Measurements from ENCODE around the gene ERICH6.
"Not testable (repeated sequence)": the region's sequence is repeated elsewhere in the genome, so short reads cannot be mapped to it uniquely, and the experiment has no call there.

The ERICH6 gene

DNA sequence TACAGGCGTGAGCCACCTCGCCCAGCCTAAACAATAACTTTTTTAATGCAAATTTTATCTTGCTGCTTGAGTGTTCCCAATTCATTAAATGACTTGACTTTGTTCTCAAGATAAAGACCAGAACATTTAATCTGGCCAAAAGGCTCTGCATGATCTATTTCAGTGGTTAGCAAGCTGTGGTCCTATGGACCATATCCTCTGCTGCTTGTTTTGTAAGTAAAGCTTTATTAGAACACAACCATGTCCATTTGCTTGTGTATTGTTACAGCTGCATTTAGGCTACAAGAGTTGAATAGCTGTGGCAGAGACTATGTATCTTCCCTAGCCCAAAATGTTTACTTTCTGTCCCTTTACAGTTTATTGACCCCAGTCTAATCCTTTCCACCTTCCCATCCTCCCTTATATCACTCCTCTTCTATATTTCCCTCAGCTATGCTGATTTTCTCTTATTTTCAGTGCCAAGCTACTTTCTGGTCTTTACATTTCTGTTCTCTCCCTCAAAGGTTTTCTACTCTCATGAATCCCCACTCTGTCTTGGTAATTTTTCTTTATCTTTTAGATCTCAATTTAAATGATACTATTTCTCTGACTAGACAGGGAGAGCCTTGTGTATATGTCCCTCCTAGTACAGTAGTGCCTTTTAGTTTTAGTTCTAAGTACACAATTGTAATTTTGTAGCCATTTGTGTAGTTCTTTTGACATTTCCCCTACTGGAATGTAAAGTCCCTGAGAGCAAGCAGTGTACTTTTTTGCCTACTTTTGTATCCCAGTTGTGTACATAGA lies 77.4 kb downstream of the ERICH6 start:
- Histone ChIP-seq H3K9ac (ENCODE audit: low read depth, low read length) (no peak overlapping the region), H3K27me3 (ENCODE audit: control insufficient read depth, insufficient read depth, low read length) (no peaks in the 10 kb centered on the region), H3K4me1 (ENCODE audit: control insufficient read depth, insufficient read depth, low read length) (peaks cover 2% of the 10 kb centered on the region), H3K4me3 (ENCODE audit: low read depth, low read length) (no peak overlapping the region), H3K9me3 (ENCODE audit: control insufficient read depth, insufficient read depth, low read length) (no peaks in the 10 kb centered on the region), H3K36me3 (ENCODE audit: control insufficient read depth, insufficient read depth, low read length) (no peaks in the 10 kb centered on the region)

DNA sequence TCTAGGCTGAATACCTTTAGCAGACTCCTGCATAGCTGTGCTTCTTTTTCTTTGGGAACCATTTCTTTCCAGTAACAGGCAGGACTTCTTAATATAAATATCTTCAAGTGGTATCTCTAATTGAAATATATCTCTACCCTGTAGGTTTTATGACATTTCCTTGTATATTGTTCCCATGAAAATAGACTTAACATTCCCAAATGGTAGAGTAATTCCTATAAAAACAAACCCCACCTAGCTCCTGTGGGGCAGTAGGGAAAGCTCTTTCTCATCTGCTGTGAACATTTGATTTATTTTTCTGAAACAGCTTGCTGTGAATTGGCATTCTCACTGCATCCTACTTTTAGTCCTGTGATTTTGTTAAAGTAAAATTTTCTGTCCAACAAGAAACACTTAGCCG lies 79.8 kb downstream of the ERICH6 start:
- H3K4me3 ChIP-seq (ENCODE audit: low read depth, low read length), result no peak overlapping the region
- no peaks in the 10 kb centered on the region for H3K9me3 ChIP-seq (ENCODE audit: control insufficient read depth, insufficient read depth, low read length)
- no peaks in the 10 kb centered on the region for H3K27me3 ChIP-seq (ENCODE audit: control insufficient read depth, insufficient read depth, low read length)
- H3K4me1 ChIP-seq (ENCODE audit: control insufficient read depth, insufficient read depth, low read length), result peaks cover 2% of the 10 kb centered on the region
- H3K36me3 ChIP-seq (ENCODE audit: control insufficient read depth, insufficient read depth, low read length), result no peaks in the 10 kb centered on the region
- H3K9ac ChIP-seq (ENCODE audit: low read depth, low read length), result no peak overlapping the region

DNA sequence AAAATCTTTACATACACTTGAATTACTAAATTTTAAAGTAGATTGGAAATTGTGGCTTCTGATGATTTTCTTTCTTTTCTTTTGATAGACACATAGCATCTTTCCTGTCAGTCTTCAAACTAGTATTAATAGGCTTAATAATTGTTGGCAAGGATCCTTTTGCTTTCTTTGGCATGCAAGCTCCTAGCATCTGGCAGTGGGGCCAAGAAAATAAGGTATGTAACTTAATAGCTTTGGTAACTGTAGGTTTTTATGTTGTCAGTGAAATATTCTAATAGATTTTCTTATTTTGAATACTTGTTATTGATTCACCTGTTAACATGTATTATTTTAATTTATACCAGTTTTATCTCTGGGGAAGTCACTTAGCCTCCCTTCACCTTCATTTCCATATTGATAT lies 80.8 kb downstream of the ERICH6 start:
- H3K36me3 ChIP-seq (ENCODE audit: control insufficient read depth, insufficient read depth, low read length); H3K4me1 ChIP-seq (ENCODE audit: control insufficient read depth, insufficient read depth, low read length): not testable (repeated sequence)

DNA sequence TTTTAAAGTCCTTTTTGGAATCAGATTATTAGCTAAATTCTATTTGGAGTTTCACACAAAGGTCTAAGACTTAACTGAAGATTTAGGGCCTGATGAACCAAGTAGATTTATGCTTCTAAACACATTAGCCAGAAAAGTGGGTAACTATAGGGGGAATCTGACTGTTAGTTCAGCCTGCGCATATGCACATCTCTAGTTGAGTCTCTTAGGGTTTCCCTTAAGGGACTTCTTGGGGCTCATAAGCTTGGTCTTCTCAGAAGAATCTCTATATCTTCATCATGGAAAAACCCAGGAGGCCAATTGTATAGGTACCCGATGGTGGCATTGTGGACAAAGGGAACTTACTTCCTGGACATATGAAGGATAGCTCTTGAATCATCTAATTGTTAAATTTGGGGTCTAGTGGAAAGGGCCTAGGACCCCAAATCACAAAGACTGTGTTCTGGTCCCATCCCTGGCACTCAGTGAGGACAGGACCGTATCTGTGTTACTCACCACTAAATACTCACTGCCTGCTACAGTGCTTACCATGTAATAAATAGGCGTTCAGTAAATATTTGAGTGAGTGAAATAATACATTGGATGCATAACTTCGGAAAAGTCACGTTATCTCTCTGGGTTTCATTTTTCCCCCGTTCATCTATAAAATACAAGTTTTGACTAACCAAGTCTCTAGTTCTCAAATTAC lies 83.6 kb downstream of the ERICH6 start:
- Histone ChIP-seq H3K4me3 (ENCODE audit: low read depth, low read length) (no peak overlapping the region), H3K9ac (ENCODE audit: low read depth, low read length) (no peak overlapping the region), H3K9me3 (ENCODE audit: control insufficient read depth, insufficient read depth, low read length) (no peaks in the 10 kb centered on the region), H3K36me3 (ENCODE audit: control insufficient read depth, insufficient read depth, low read length) (no peaks in the 10 kb centered on the region), H3K4me1 (ENCODE audit: control insufficient read depth, insufficient read depth, low read length) (peaks cover 2% of the 10 kb centered on the region), H3K27me3 (ENCODE audit: control insufficient read depth, insufficient read depth, low read length) (no peaks in the 10 kb centered on the region)

More for the DNA sequence above, 80.8 kb downstream of the ERICH6 start:
- H3K4me3 ChIP-seq (ENCODE audit: low read depth, low read length); H3K9me3 ChIP-seq (ENCODE audit: control insufficient read depth, insufficient read depth, low read length); H3K9ac ChIP-seq (ENCODE audit: low read depth, low read length); H3K27me3 ChIP-seq (ENCODE audit: control insufficient read depth, insufficient read depth, low read length): not testable (repeated sequence)

DNA sequence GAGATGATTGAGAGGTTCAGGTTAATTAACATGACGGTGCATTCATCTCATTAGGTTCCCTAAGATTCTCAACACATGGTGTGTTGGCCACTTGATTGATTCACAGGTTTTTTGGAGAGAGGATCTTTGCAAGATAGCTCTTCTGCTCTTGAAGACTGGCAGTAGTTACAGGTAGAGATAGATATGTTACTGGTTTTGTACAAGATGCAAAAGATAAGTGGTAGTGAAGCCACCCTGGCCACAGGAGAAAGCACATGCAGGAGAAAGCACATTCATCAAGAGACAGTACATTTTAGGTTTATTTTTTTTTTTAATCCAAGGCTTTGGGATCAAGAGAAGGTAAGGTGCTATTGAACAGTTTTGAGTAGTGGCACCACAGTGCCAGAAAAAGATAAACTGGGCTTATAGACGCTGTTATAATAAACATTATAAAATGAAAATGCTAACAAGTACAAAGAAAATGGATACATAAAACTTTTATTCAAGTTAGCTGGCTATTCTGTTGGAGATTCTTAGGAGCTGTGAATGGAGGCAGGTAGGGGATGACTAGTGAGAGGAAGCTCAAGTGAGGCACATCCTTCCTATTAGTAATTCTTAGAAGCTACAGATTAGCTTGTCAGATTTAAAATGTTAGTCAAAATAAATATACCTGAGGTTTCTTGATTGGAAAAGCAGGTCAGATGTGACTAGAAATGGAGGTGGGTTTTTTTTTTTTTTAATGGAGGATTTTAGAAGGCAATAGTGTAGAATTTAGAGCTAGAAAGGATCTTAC lies 89.8 kb downstream of the ERICH6 start:
- Histone ChIP-seq H3K9me3 (ENCODE audit: control insufficient read depth, insufficient read depth, low read length) (no peaks in the 10 kb centered on the region), H3K4me1 (ENCODE audit: control insufficient read depth, insufficient read depth, low read length) (peaks cover 2% of the 10 kb centered on the region), H3K36me3 (ENCODE audit: control insufficient read depth, insufficient read depth, low read length) (peaks cover 6% of the 10 kb centered on the region), H3K27me3 (ENCODE audit: control insufficient read depth, insufficient read depth, low read length) (no peaks in the 10 kb centered on the region), H3K4me3 (ENCODE audit: low read depth, low read length) (no peak overlapping the region), H3K9ac (ENCODE audit: low read depth, low read length) (no peak overlapping the region)

DNA sequence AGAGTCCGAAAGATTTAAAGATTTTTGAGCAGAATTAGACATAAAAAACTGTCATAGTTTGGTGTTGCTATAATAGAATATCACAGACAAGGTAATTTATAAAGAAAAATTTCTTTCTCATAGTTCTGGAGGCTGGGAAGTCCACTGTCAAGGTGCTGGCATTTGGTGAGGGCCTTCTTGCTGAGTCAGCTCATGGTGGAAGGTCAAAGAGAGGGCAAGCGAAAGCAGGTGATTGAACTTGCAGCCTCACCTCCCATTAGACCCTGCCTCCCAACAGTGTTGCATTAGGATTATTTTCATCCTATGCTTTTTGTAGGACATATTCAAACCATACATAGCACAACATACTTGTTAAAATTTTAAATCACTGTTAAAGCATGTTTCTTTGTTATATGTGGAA lies 90.7 kb downstream of the ERICH6 start:
- no peak overlapping the region for H3K9ac ChIP-seq (ENCODE audit: low read depth, low read length)
- H3K27me3 ChIP-seq (ENCODE audit: control insufficient read depth, insufficient read depth, low read length), result no peaks in the 10 kb centered on the region
- H3K4me3 ChIP-seq (ENCODE audit: low read depth, low read length), result no peak overlapping the region
- H3K9me3 ChIP-seq (ENCODE audit: control insufficient read depth, insufficient read depth, low read length), result no peaks in the 10 kb centered on the region
- peaks cover 2% of the 10 kb centered on the region for H3K4me1 ChIP-seq (ENCODE audit: control insufficient read depth, insufficient read depth, low read length)
- peaks cover 6% of the 10 kb centered on the region for H3K36me3 ChIP-seq (ENCODE audit: control insufficient read depth, insufficient read depth, low read length)

DNA sequence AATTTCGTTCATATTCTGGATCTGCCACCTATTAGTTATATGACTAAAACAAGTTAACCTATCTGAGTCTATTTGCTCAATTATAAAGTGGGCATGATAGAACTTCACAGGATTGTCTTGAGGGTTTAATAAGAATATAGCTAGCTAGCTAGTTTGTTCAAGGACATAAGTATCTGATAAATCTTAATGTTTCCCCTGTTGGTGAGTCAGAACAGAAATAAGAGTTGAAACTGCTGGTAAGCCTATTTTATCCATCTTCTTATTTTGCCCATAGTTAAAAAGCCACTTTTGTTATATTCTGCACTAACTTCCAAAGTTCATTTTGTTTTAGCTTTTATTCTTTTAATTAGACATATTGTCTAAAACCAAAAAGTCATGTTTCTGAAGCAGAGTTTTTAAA lies 91.2 kb downstream of the ERICH6 start:
- no peaks in the 10 kb centered on the region for H3K27me3 ChIP-seq (ENCODE audit: control insufficient read depth, insufficient read depth, low read length)
- no peak overlapping the region for H3K4me3 ChIP-seq (ENCODE audit: low read depth, low read length)
- peaks cover 6% of the 10 kb centered on the region for H3K36me3 ChIP-seq (ENCODE audit: control insufficient read depth, insufficient read depth, low read length)
- peaks cover 7% of the 10 kb centered on the region for H3K4me1 ChIP-seq (ENCODE audit: control insufficient read depth, insufficient read depth, low read length)
- H3K9me3 ChIP-seq (ENCODE audit: control insufficient read depth, insufficient read depth, low read length), result no peaks in the 10 kb centered on the region
- no peak overlapping the region for H3K9ac ChIP-seq (ENCODE audit: low read depth, low read length)

DNA sequence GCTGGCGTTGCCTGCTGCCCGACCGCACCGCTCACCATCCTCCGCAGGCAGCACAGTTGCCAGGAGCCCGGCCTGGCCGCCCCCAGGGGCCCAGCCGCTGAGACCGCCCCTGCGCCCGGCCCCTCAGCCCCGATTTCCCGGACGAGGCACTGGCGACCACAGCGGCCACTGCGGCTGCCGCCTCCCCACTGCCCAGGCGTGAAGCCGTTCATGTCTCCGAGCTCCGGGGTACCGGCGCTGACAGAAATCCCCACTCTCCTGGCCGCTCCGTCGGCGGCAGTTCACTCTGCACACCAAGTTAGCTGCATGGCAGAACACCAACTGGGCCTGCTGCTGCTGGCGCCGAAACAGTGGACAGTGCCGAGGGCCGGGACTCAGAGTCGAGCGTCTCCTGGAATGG lies 92.1 kb downstream of the ERICH6 start:
- H3K4me3 ChIP-seq (ENCODE audit: low read depth, low read length), result no peak overlapping the region
- peaks cover 12% of the 10 kb centered on the region for H3K4me1 ChIP-seq (ENCODE audit: control insufficient read depth, insufficient read depth, low read length)
- H3K36me3 ChIP-seq (ENCODE audit: control insufficient read depth, insufficient read depth, low read length), result peaks cover 6% of the 10 kb centered on the region
- H3K9ac ChIP-seq (ENCODE audit: low read depth, low read length), result no peak overlapping the region
- no peaks in the 10 kb centered on the region for H3K9me3 ChIP-seq (ENCODE audit: control insufficient read depth, insufficient read depth, low read length)
- no peaks in the 10 kb centered on the region for H3K27me3 ChIP-seq (ENCODE audit: control insufficient read depth, insufficient read depth, low read length)

DNA sequence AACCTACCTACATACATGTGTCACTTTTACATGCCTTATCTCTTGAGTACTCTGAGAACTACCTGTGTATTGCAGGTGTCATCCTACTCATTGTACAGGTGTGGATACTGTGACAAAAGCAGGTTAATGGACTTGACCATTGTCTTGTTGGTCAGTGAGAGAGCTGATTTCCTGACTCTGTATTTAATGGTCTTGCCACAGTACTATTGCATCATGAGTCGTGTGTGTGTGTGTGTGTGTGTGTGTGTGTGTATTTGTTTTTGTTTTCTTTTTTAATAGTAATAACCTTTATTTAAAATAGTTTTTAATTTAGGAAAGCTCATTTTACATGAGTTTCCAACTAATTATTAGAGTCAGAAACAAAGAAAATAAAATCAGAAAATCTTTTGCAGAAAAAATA lies 92.9 kb downstream of the ERICH6 start:
- Histone ChIP-seq H3K9ac (ENCODE audit: low read depth, low read length) (no peak overlapping the region), H3K27me3 (ENCODE audit: control insufficient read depth, insufficient read depth, low read length) (no peaks in the 10 kb centered on the region), H3K36me3 (ENCODE audit: control insufficient read depth, insufficient read depth, low read length) (peaks cover 6% of the 10 kb centered on the region), H3K4me1 (ENCODE audit: control insufficient read depth, insufficient read depth, low read length) (peaks cover 16% of the 10 kb centered on the region), H3K9me3 (ENCODE audit: control insufficient read depth, insufficient read depth, low read length) (no peaks in the 10 kb centered on the region), H3K4me3 (ENCODE audit: low read depth, low read length) (no peak overlapping the region)

DNA sequence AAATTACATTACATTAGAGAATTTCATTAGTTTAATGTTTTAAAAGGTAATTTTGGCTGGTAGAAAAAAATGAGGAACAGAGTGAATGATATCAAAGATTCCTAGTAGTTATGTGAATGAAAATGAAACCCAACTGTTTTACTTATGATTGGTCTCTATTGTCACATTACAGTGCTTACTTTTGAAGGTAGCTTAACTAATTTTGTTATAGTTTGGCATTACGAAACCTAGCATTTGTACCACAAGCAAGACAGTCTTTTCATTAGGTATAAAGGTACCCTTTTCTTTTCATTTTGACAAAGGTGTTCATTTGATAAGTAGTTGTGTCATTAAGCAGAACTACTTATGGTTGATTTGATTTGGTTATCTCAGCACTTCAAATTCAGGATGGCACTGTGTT lies 93.7 kb downstream of the ERICH6 start:
- peaks cover 6% of the 10 kb centered on the region for H3K36me3 ChIP-seq (ENCODE audit: control insufficient read depth, insufficient read depth, low read length)
- no peak overlapping the region for H3K9ac ChIP-seq (ENCODE audit: low read depth, low read length)
- no peaks in the 10 kb centered on the region for H3K9me3 ChIP-seq (ENCODE audit: control insufficient read depth, insufficient read depth, low read length)
- no peak overlapping the region for H3K4me3 ChIP-seq (ENCODE audit: low read depth, low read length)
- H3K27me3 ChIP-seq (ENCODE audit: control insufficient read depth, insufficient read depth, low read length), result no peaks in the 10 kb centered on the region
- H3K4me1 ChIP-seq (ENCODE audit: control insufficient read depth, insufficient read depth, low read length), result peaks cover 19% of the 10 kb centered on the region

All from iPS-15b (cell line).